Stomach (tissue), 4 donors: Measurements from ENCODE around the gene CHAF1A.

ENCODE experiments used
- CTCF ChIP-seq, 7 experiments: fragments of 450-650 bp in 4 of 7; fragments of 200-600 bp in 3 of 7; sonication (generic) in 3 of 7; IDR thresholded peaks; one replicate each; pipeline ENCODE4 v1.5.1; 2016 to 2019; ENCODE audit warnings: antibody characterized with exemption in 7 of 7, control low read depth in 2 of 7, mild to moderate bottlenecking in 1 of 7
- EP300 ChIP-seq: sonication (generic); formaldehyde crosslinking; IDR thresholded peaks from one replicate; pipeline ENCODE4 v1.6.1; 2017; ENCODE audit warnings: antibody characterized with exemption
- POLR2A ChIP-seq, 4 donors: fragments of 450-650 bp; IDR thresholded peaks; one replicate each; pipeline ENCODE4 v1.6.1; 2016; ENCODE audit warnings: antibody characterized with exemption in 4 of 4, control low read depth in 2 of 4, mild to moderate bottlenecking in 1 of 4, moderate library complexity in 1 of 4
- POLR2AphosphoS5 ChIP-seq, 3 donors: sonication (generic); formaldehyde crosslinking; IDR thresholded peaks; one replicate each; pipeline ENCODE4 v1.6.1; 2016; ENCODE audit warnings: antibody characterized with exemption in 3 of 3

DNA sequence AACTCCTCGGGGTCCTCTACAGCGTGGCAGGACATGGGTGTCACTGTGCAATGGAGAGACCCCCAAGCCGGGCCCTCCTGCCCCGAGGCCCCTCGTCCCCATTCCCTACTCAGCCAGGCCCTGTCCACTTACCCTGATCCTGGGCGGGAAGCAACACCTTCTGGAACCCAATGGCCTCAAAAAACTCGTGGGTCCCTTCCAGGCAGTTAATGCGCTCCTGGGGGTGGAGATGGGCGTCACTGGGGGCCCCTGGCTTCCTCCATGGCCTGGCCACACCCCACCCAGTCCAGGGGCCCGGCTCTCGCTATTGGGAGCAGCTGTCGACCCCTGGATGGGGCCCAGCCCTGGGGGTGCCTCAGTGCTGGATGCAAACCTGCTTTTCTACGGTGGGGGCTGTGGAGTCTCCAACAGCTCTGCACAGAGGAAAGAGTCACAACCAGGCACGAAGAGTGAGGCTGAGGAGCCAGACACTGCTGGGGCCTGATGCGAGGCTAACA lies 44.3 kb downstream of the CHAF1A start:
- TF ChIP-seq CTCF (IDR thresholded peaks at IDR 0.05) (no peak), EP300 (no peak), POLR2A (IDR thresholded peaks at IDR 0.05) (no peak), POLR2AphosphoS5 (IDR thresholded peaks at IDR 0.05) (no peak)
